HepG2 (cell line): ENCODE data around the gene PPFIA4. TPM values are rescaled to one million over a fixed set of nuclear protein-coding genes. Genes with fewer than 3 reads are reported as not detected.

Experiments
- ATAC-seq: fragments of 200-7000 bp; cut with Tn5 transposase; 3 replicates; pipeline ENCODE4 v1.9.1; 2020; ENCODE audit warnings: mild to moderate bottlenecking, moderate library complexity
- BruUV-seq: library from RNA; stranded (reverse); fragments of 400-500 nt; replicated peaks from 2 replicates; lab custom pipeline; 2021; lab: Mats Ljungman, UMichigan
- CTCF ChIA-PET: fragments of 300-600 bp; formaldehyde crosslinking; extraction: SDS; loops from one replicate; lab custom pipeline; 2021; ENCODE audit warnings: low total read pairs, inconsistent platforms, low intra/inter-chr PET ratio; lab: Yijun Ruan, JAX
- POLR2A ChIA-PET: fragments of 350-600 bp; sonication (Branson Sonifier 250); formaldehyde crosslinking; loops from one replicate; lab custom pipeline; 2020; ENCODE audit warnings: antibody characterized with exemption, inconsistent platforms; lab: Yijun Ruan, JAX
- DNase-seq: peaks from one replicate; pipeline ENCODE4 v3.0.0-alpha.2; 2015; ENCODE audit warnings: low spot score
- FAIRE-seq: peaks from 3 replicates; lab custom pipeline; 2011; peaks lifted over from hg19 to GRCh38; lab: Jason Lieb, UNC
- H2AFZ ChIP-seq: one replicate; pipeline ENCODE4 v1.6.1; 2011; ENCODE audit warnings: low read length, inconsistent platforms
- H3K27ac ChIP-seq: fragments of 300-600 bp; 3 replicates; pipeline ENCODE4 v1.8.0; 2011; ENCODE audit warnings: mixed run types, mild to moderate bottlenecking, mixed read lengths, low read length, inconsistent platforms; ENCODE audit not compliant: insufficient read depth; ENCODE audit errors: extremely low read length
- H3K27me3 ChIP-seq, 2 experiments: fragments of 200-600 bp in 1 of 2; 2 replicates in 1 of 2; 3 replicates in 1 of 2; pipeline versions ENCODE4 v1.6.0 to v1.8.0; 2011; ENCODE audit warnings: low read length in 2 of 2, mild to moderate bottlenecking in 2 of 2, moderate library complexity in 2 of 2, inconsistent platforms in 1 of 2; ENCODE audit not compliant: insufficient read depth in 2 of 2, control insufficient read depth in 1 of 2
- H3K36me3 ChIP-seq, 2 experiments: fragments of 200-600 bp in 1 of 2; replicated peaks in 1 of 2; 2 replicates in 1 of 2; 3 replicates in 1 of 2; pipeline versions ENCODE4 v1.5.1 to v1.8.0; 2011; ENCODE audit warnings: low read length in 2 of 2, inconsistent platforms in 1 of 2; ENCODE audit not compliant: insufficient read depth in 2 of 2, control insufficient read depth in 1 of 2
- H3K4me1 ChIP-seq: 2 replicates; pipeline ENCODE4 v1.5.1; 2012; ENCODE audit warnings: low read length, inconsistent platforms; ENCODE audit not compliant: insufficient read depth
- H3K4me2 ChIP-seq: 2 replicates; pipeline ENCODE4 v1.6.0; 2011; ENCODE audit warnings: low read depth, low read length, inconsistent platforms
- H3K4me3 ChIP-seq, 3 experiments: fragments of 200-600 bp in 1 of 3; sonication (generic), shearing (Covaris generic) in 1 of 3; replicated peaks in 1 of 3; 2 replicates each; pipeline ENCODE4 v1.5.1; 2011 to 2016; ENCODE audit warnings: low read length in 3 of 3, inconsistent platforms in 2 of 3, low read depth in 2 of 3, mild to moderate bottlenecking in 2 of 3, control low read depth in 1 of 3, mixed read lengths in 1 of 3; ENCODE audit not compliant: insufficient read depth in 1 of 3
- H3K79me2 ChIP-seq: one replicate; pipeline ENCODE4 v1.6.1; 2011; ENCODE audit warnings: low read length, inconsistent platforms; ENCODE audit not compliant: insufficient read depth
- H3K9ac ChIP-seq: 2 replicates; pipeline ENCODE4 v1.6.0; 2011; ENCODE audit warnings: mild to moderate bottlenecking, low read depth, low read length, inconsistent platforms; ENCODE audit not compliant: insufficient read depth
- H3K9me3 ChIP-seq: 2 replicates; pipeline ENCODE4 v1.5.1; 2012; ENCODE audit warnings: mild to moderate bottlenecking, low read length
- H4K20me1 ChIP-seq: 2 replicates; pipeline ENCODE4 v1.6.0; 2011; ENCODE audit warnings: inconsistent platforms, mild to moderate bottlenecking, low read length, moderate library complexity; ENCODE audit not compliant: insufficient read depth
- CTCF ChIP-seq: sonication (generic); formaldehyde crosslinking; IDR thresholded peaks from 2 replicates; pipeline ENCODE4 v1.5.0; 2020; ENCODE audit warnings: mild to moderate bottlenecking, missing genetic modification reagents, moderate library complexity
- FOXJ3 ChIP-seq: sonication (generic); formaldehyde crosslinking; IDR thresholded peaks from 2 replicates; pipeline ENCODE4 v1.4.0; 2020; ENCODE audit warnings: missing genetic modification reagents, mild to moderate bottlenecking, borderline replicate concordance
- MNT ChIP-seq: fragments of 450-650 bp; IDR thresholded peaks from 2 replicates; pipeline ENCODE4 v1.6.1; 2016
- NR2F6 ChIP-seq, 2 experiments: IDR thresholded peaks; 2 replicates each; pipeline ENCODE4 v1.6.1; 2016; ENCODE audit warnings: antibody characterized with exemption in 1 of 2, mild to moderate bottlenecking in 1 of 2
- WGBS: methylation state at CpG from one replicate; pipeline ENCODE4 v1.1.6; 2017; ENCODE audit warnings: low lambda C conversion rate; 5-methylcytosine and 5-hydroxymethylcytosine counted together
- in situ Hi-C: cut with HindIII; loops from 2 replicates; pipeline ENCODE4 v1.10.0; 2017; ENCODE audit warnings: low pct_unique_long_range_greater_than_20kb; ENCODE audit not compliant: extremely low pct_ligation_motif_present
- intact Hi-C: fragments of 100-400 bp; cut with micrococcal nuclease; formaldehyde crosslinking; loops from one replicate; pipeline ENCODE4 v1.10.0; 2022; ENCODE audit not compliant: unreplicated experiment
- polyA plus RNA-seq, 8 experiments: library from polyadenylated mRNA; depleted of rRNA in 3 of 8; stranded (reverse) in 7 of 8; unstranded in 1 of 8; fragments of >200 nt; fragmentation: Illumina TruSeq in 4 of 8; extraction: Trizol in 4 of 8; gene quantifications; 2 replicates each; pipeline versions ENCODE4 v1.2.1 to v1.2.3, GENCODE V29; 2011 to 2016; ENCODE audit warnings: low read depth in 4 of 8, missing spikeins in 1 of 8, mixed read lengths in 1 of 8; ENCODE audit not compliant: insufficient read depth in 1 of 8
- total RNA-seq, 5 experiments: library from RNA; depleted of rRNA; stranded (reverse); fragments of >200 nt; fragmentation: Illumina TruSeq; extraction: Trizol; gene quantifications; 2 replicates each; pipeline ENCODE4 v1.2.3, GENCODE V29; 2016; ENCODE audit warnings: low read depth in 1 of 5

PPFIA4 gene
- total and polyA plus RNA-seq, 2 of the 13 experiments (the other 11 are each of a cell fraction or from before 2014, with no cell fraction given): 6.4 TPM; not detected in 1

- 39% methylated on average over 7 of the region's 13 CpGs for WGBS
- Histone ChIP-seq H3K9ac (no peak overlapping the region), H3K79me2 (no peaks in the 10 kb centered on the region), H2AFZ (no peak overlapping the region), H3K9me3 (no peaks in the 10 kb centered on the region), H3K4me2 (0 out of 2 replicates have a peak overlapping the region, but pooled peaks have one; percentile 5), H3K36me3 (peaks cover 0 to 6% of the 10 kb centered on the region in 2 experiments; a peak in 1 of 5 replicates), H3K4me1 (peaks cover 26% of the 10 kb centered on the region), H3K27me3 (peaks cover 6 to 16% of the 10 kb centered on the region in 2 experiments; a peak in 4 of 5 replicates), H4K20me1 (no peaks in the 10 kb centered on the region), H3K27ac (no peak overlapping the region), H3K4me3 (no peak overlapping the region)
- CTCF ChIA-PET: no interaction called here
- peak; percentile 7 for ATAC-seq
- BruUV-seq: no TSS peak
- intact Hi-C loops (no loop called here), in situ Hi-C loops (no loop called here)
- FAIRE-seq: no peak
- peak; percentile 70 for TF ChIP-seq MNT
- no peak for TF ChIP-seq NR2F6 (IDR thresholded peaks at IDR 0.05)
- no peak for TF ChIP-seq NR2F6 (CRISPR knock-in tag; IDR thresholded peaks at IDR 0.05)
- DNase-seq: no peak
- POLR2A ChIA-PET: no interaction called here
Measured at GRCh38 chr1:203028784-203029553, 2.7 kb downstream of the PPFIA4 start.

GRCh38 chr1:203031467-203031866, 5.2 kb downstream of the PPFIA4 start:
- H3K9me3 ChIP-seq: no peaks in the 10 kb centered on the region
- no peak overlapping the region for H3K27ac ChIP-seq
- H3K9ac ChIP-seq: no peak overlapping the region
- no peaks in the 10 kb centered on the region for H3K36me3 ChIP-seq
- H3K4me2 ChIP-seq: no peak overlapping the region
- BruUV-seq: no TSS peak
- ChIA-PET POLR2A (no interaction called here), CTCF (no interaction called here)
- intact Hi-C loops: no loop called here
- 68% methylated on average over 6 of the region's 6 CpGs for WGBS
- TF ChIP-seq CTCF (0 out of 2 replicates have a peak, but pooled peaks have one; percentile 5), FOXJ3 (CRISPR knock-in tag) (no peak)
- FAIRE-seq: no peak
- H3K4me3 ChIP-seq: no peak overlapping the region
- in situ Hi-C loops: no loop called here
- peaks cover 7 to 32% of the 10 kb centered on the region in 2 experiments for H3K27me3 ChIP-seq
- no peak for ATAC-seq
- H3K4me1 ChIP-seq: peaks cover 26% of the 10 kb centered on the region
- no peak overlapping the region for H2AFZ ChIP-seq
- 0 out of 2 replicates have a peak, but pooled peaks cover 2% of the 10 kb centered on the region for H4K20me1 ChIP-seq
- H3K79me2 ChIP-seq: no peaks in the 10 kb centered on the region
- no peak for DNase-seq
